OCI-LY3 (cell line): Measurements from ENCODE around the gene PKD1.
A peak's percentile ranks its signal among the peaks of the same experiment; 100 is the strongest.

Experiments used
- H2AFZ ChIP-seq: fragments of 200-600, 300-600 bp; shearing (Covaris generic); 2 replicates; pipeline ENCODE4 v1.6.0; 2014; ENCODE audit warnings: antibody characterized with exemption, low read depth, low read length
- H3K27ac ChIP-seq: fragments of 200-600, 300-600 bp; sonication (generic); 2 replicates; pipeline ENCODE4 v1.5.1; 2014; ENCODE audit warnings: mild to moderate bottlenecking, low read length, moderate library complexity, mixed read lengths
- H3K27me3 ChIP-seq: fragments of 200-600, 300-600 bp; sonication (generic); 2 replicates; pipeline ENCODE4 v1.6.1; 2014; ENCODE audit warnings: low read depth, low read length, mixed read lengths
- H3K36me3 ChIP-seq: fragments of 200-600, 300-600 bp; sonication (generic); replicated peaks from 2 replicates; pipeline ENCODE3; 2014; ENCODE audit warnings: low read depth, low read length, mixed read lengths
- H3K4me1 ChIP-seq: fragments of 300-600, 200-600 bp; sonication (generic); 2 replicates; pipeline ENCODE4 v1.6.1; 2014; ENCODE audit warnings: low read length, mixed read lengths
- H3K4me2 ChIP-seq: fragments of 200-600, 300-600 bp; sonication (generic); 2 replicates; pipeline ENCODE4 v1.6.1; 2014; ENCODE audit warnings: low read length, mixed read lengths
- H3K4me3 ChIP-seq: fragments of 300-600, 200-600 bp; sonication (generic); 2 replicates; pipeline ENCODE4 v1.5.1; 2014; ENCODE audit warnings: antibody characterized with exemption, mild to moderate bottlenecking, low read length, moderate library complexity
- H3K79me2 ChIP-seq: fragments of 300-600, 200-600 bp; shearing (Covaris generic); 2 replicates; pipeline ENCODE4 v1.6.1; 2014; ENCODE audit warnings: mild to moderate bottlenecking, low read length, mixed read lengths
- H3K9ac ChIP-seq: fragments of 300-600, 200-600 bp; shearing (Covaris generic); 2 replicates; pipeline ENCODE4 v1.6.0; 2014; ENCODE audit warnings: mild to moderate bottlenecking, low read length, moderate library complexity
- H3K9me3 ChIP-seq: fragments of 200-600, 300-600 bp; shearing (Covaris generic); 2 replicates; pipeline ENCODE4 v1.6.1; 2014; ENCODE audit warnings: low read length, mixed read lengths; ENCODE audit not compliant: insufficient read depth
- H4K20me1 ChIP-seq: fragments of 200-600, 300-600 bp; sonication (generic); 2 replicates; pipeline ENCODE4 v1.6.1; 2016; ENCODE audit warnings: low read length, mixed read lengths; ENCODE audit not compliant: insufficient read depth
- EZH2phosphoT487 ChIP-seq: fragments of 200-600 bp; shearing (Covaris generic); IDR thresholded peaks from 2 replicates; pipeline ENCODE4 v1.6.1; 2018; ENCODE audit warnings: antibody characterized with exemption, mixed run types, low read depth
- TF ChIP-seq, protein P1 (sequence below): fragments of 200-600, 300-600 bp; sonication (generic); IDR thresholded peaks from 2 replicates; pipeline ENCODE4 v1.5.1; 2014; ENCODE audit warnings: antibody characterized with exemption, low read length, low read depth

Gene PKD1

DNA sequence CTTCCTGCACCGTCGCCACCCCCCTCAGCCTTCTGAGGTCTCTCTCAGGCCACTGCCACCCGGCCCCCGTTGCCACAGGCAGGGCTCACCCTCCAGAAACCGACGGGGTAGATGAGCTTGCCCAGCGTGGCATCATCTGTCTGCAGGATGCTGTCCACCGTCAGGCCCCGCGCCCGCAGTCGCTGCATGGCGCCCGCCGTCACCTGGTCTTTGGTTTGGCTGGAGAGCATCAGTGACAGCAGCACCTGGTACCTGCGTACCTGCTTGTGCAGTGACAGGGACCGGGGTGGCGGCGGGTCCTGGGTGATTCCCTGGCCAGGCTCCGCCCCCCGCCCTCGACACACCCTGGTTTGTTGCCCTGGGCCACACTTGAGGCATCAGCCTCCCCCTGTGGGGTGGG, 91.2 kb downstream of the PKD1 start:
- Histone ChIP-seq H2AFZ (no peak overlapping the region), H3K9me3 (no peaks in the 10 kb centered on the region), H3K36me3 (no peaks in the 10 kb centered on the region), H3K4me3 (no peak overlapping the region), H3K4me2 (no peak overlapping the region), H3K79me2 (peaks cover 18% of the 10 kb centered on the region), H3K9ac (no peak overlapping the region), H3K27me3 (no peaks in the 10 kb centered on the region), H3K27ac (no peak overlapping the region), H3K4me1 (peaks cover 23% of the 10 kb centered on the region), H4K20me1 (no peaks in the 10 kb centered on the region)
- TF ChIP-seq, protein P1, sequence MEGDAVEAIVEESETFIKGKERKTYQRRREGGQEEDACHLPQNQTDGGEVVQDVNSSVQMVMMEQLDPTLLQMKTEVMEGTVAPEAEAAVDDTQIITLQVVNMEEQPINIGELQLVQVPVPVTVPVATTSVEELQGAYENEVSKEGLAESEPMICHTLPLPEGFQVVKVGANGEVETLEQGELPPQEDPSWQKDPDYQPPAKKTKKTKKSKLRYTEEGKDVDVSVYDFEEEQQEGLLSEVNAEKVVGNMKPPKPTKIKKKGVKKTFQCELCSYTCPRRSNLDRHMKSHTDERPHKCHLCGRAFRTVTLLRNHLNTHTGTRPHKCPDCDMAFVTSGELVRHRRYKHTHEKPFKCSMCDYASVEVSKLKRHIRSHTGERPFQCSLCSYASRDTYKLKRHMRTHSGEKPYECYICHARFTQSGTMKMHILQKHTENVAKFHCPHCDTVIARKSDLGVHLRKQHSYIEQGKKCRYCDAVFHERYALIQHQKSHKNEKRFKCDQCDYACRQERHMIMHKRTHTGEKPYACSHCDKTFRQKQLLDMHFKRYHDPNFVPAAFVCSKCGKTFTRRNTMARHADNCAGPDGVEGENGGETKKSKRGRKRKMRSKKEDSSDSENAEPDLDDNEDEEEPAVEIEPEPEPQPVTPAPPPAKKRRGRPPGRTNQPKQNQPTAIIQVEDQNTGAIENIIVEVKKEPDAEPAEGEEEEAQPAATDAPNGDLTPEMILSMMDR: no peak
- no peak for TF ChIP-seq EZH2phosphoT487

DNA sequence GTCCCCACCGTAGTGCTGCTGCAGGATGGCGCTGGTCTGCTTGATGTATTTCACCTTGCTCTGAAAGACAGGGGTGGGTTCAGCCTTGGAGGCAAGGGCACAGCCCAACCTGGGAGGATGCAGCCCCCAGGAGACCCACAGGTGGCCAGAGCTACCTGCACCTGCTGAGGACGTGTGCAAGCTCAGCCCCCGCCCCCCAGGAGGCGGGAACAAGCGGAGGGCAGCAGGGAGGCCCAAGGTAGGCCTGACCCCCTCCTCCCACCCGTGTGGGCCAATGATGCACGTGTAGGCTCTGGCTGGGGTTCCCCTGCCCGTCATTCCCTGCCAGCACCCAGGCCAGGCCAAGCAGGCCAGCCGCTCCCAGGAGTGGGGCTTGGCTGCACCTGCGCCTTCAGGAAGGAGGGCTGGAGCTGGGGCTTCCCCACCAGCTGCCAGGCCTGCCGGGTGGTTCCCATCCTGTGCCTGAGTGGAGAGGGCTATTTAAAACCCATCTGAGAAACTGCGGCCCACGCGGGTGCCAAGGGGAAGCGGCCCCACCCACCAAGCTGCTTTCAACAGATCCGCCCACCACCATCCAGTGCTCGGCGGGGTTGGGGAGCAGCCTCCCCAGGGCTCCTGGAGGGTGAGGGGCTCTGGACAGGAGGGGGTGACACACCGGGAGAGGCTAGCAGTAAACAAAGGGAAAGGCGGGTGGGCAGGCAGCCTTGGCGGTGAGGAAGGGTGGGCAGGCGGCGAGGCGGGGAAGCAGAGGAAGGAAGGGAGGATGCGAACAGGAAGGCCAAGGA, 91.8 kb downstream of the PKD1 start:
- Histone ChIP-seq H3K27ac (no peak overlapping the region), H3K4me2 (peak overlapping the region; percentile 17; the same call in 1 of the 2 replicates), H3K79me2 (peaks cover 16% of the 10 kb centered on the region), H3K9me3 (no peaks in the 10 kb centered on the region), H3K4me3 (no peak overlapping the region), H3K27me3 (no peaks in the 10 kb centered on the region), H3K36me3 (no peaks in the 10 kb centered on the region), H3K9ac (no peak overlapping the region), H4K20me1 (no peaks in the 10 kb centered on the region), H3K4me1 (peaks cover 22% of the 10 kb centered on the region), H2AFZ (no peak overlapping the region)
- no peak for TF ChIP-seq EZH2phosphoT487
- TF ChIP-seq, protein P1: no peak

DNA sequence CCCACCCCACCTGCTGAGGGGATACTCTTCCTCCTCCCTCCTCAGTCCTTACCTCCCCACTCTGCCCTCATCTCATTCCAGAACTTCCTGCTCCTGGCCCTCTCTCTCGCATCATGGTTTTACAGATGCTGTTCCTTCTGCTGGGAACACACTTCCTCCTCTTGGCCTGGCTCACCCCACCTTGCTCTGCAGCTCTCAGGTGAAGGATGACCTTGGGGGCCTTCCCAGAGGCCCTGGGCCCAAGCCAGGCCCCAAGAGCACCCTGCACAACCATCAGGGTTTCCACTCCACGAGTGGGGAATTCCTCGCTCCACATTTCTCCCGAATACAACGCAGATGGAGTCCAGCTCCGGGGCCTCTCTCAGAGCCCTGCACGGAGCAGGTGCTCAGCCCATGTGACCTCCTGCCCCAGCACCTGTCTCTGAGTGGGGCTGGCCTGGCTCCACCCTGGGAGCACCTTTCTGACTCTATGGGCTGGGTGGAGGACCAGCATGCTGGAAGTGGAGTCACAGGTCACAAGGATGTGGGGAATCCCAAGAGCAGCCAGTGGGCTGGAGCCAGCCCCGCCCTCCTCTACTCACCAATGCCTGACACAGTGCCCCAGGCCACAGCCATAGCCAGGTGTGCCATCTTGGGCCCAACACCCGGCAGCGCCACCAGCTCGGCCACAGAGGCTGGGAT, 92.6 kb downstream of the PKD1 start:
- Histone ChIP-seq H3K36me3 (no peaks in the 10 kb centered on the region), H3K4me2 (no peak overlapping the region), H3K4me1 (peaks cover 17% of the 10 kb centered on the region), H3K27me3 (no peaks in the 10 kb centered on the region), H3K4me3 (no peak overlapping the region), H3K9ac (no peak overlapping the region), H4K20me1 (no peaks in the 10 kb centered on the region), H3K79me2 (peaks cover 9% of the 10 kb centered on the region), H3K27ac (no peak overlapping the region), H3K9me3 (no peaks in the 10 kb centered on the region), H2AFZ (no peak overlapping the region)
- TF ChIP-seq EZH2phosphoT487: no peak
- TF ChIP-seq, protein P1: no peak

DNA sequence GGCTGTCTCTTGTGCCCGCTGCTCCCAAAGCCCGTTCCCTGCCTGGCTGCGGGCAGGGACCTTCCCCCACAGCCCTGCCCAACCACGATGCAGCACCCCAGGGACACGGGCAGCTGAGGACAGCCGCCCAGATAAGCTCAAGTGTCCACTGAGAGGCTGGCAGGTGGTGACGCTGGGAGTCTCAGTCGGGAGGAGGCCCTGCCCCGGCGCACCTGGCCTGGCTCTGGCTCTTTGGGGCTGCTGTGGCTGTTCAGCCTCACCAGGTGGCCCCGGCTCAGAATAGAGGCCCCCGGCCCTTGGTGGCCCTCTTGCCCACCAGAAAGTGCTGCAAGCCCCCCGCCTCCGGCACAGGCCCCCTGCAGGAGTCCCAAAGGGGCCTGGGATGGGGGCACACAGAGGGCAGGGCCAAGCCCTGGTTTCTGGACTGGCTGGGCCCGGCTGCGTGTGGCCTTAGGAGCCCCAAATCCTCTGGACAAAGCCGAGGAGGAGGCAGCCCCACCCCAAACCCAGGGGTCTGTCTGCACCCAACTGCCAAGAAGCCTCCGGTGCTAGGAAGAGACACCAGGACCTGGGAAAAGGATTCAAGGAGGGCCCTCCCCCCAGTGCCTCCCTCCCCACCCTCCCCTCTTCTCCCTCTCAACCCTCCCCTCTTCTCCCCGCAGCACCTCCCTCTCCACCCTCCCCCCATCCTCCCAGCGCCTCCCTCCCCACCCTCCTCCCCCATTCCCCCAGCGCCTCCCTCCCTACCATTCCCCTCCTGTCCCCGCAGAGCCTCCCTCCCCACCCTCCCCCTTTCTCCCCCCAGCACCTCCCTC, 93.3 kb downstream of the PKD1 start:
- no peaks in the 10 kb centered on the region for H3K27me3 ChIP-seq
- H3K4me1 ChIP-seq: peaks cover 17% of the 10 kb centered on the region
- no peaks in the 10 kb centered on the region for H3K36me3 ChIP-seq
- H3K9ac ChIP-seq: no peak overlapping the region
- H3K4me2 ChIP-seq: no peak overlapping the region
- TF ChIP-seq, protein P1: no peak
- TF ChIP-seq EZH2phosphoT487: no peak
- no peaks in the 10 kb centered on the region for H4K20me1 ChIP-seq
- H2AFZ ChIP-seq: no peak overlapping the region
- H3K4me3 ChIP-seq: no peak overlapping the region
- H3K79me2 ChIP-seq: peaks cover 7% of the 10 kb centered on the region
- H3K9me3 ChIP-seq: no peaks in the 10 kb centered on the region
- no peak overlapping the region for H3K27ac ChIP-seq
